Brain microvascular endothelial cell (primary cell): ENCODE measurements around the gene NLRC4.
"Not testable (repeated sequence)": the region's sequence is repeated elsewhere in the genome, so short reads cannot be mapped to it uniquely, and the experiment has no call there.

Source experiments
- DNase-seq: peaks from one replicate; pipeline ENCODE4 v3.0.0-alpha.2; 2020
- H3K27ac ChIP-seq: fragments of 250-450 bp; sonication (Bioruptor Pico); 2 replicates; pipeline ENCODE4 v1.5.1; 2020; ENCODE audit warnings: mild to moderate bottlenecking, moderate library complexity
- H3K27me3 ChIP-seq: fragments of 250-450 bp; sonication (Bioruptor Pico); replicated peaks from 2 replicates; pipeline ENCODE4 v1.5.1; 2020; ENCODE audit warnings: mild to moderate bottlenecking
- H3K36me3 ChIP-seq: fragments of 250-450 bp; sonication (Bioruptor Pico); replicated peaks from 2 replicates; pipeline ENCODE4 v1.5.1; 2020; ENCODE audit warnings: mild to moderate bottlenecking
- H3K4me3 ChIP-seq: 2 replicates; pipeline ENCODE4 v1.5.1; 2011; ENCODE audit warnings: low read depth, mild to moderate bottlenecking, control low read depth, low read length, moderate library complexity
- in situ Hi-C: cut with HindIII; loops from 2 replicates; pipeline ENCODE4 v1.10.0; 2017; ENCODE audit warnings: low sequenced_read_pairs, low pct_ligation_motif_present
- TF ChIP-seq, protein P1 (sequence below): IDR thresholded peaks from 2 replicates; pipeline ENCODE4 v1.5.1; 2011; ENCODE audit warnings: low read depth, mild to moderate bottlenecking, moderate library complexity, low read length, control low read depth, inconsistent platforms; ENCODE audit errors: missing control alignments

Gene NLRC4

DNA sequence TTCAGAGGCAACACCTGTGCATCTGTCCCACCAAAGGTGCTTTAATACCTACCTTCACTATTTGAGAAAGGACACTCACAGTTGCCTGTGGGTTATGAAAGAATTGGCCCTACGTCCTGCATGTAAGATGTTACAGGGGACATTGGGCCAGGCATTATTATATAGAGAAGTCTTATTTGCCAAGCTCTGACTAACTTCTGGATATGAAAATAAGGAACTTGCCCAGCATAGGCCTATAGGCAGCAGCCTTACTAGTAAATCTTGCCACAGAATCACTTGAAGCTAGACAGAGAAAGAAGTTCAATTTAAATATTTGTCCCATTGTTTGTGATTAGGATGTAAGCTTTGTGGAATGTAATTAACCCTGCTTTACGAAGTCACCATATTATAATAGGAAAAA lies 41.7 kb downstream of the NLRC4 start:
- Histone ChIP-seq H3K4me3 (no peak overlapping the region), H3K36me3 (peaks cover 23% of the 10 kb centered on the region), H3K27ac (no peak overlapping the region), H3K27me3 (no peaks in the 10 kb centered on the region)
- TF ChIP-seq, protein P1, sequence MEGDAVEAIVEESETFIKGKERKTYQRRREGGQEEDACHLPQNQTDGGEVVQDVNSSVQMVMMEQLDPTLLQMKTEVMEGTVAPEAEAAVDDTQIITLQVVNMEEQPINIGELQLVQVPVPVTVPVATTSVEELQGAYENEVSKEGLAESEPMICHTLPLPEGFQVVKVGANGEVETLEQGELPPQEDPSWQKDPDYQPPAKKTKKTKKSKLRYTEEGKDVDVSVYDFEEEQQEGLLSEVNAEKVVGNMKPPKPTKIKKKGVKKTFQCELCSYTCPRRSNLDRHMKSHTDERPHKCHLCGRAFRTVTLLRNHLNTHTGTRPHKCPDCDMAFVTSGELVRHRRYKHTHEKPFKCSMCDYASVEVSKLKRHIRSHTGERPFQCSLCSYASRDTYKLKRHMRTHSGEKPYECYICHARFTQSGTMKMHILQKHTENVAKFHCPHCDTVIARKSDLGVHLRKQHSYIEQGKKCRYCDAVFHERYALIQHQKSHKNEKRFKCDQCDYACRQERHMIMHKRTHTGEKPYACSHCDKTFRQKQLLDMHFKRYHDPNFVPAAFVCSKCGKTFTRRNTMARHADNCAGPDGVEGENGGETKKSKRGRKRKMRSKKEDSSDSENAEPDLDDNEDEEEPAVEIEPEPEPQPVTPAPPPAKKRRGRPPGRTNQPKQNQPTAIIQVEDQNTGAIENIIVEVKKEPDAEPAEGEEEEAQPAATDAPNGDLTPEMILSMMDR: no peak
- in situ Hi-C loops: no loop called here
- no peak for DNase-seq

DNA sequence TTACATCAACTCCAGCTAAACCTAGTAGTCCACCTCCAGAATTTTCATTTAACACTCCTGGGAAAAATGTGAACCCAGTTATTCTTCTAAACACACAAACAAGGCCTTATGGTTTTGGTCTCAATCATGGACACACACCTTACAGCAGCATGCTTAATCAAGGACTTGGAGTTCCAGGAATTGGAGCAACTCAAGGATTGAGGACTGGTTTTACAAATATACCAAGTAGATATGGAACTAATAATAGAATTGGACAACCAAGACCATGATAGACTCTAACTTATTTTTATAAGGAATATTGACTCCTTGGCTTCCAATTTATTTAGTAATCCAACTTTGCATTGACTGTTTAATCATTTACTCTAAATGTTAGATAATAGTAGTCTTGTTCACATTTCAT lies 44.2 kb downstream of the NLRC4 start:
- Histone ChIP-seq H3K27ac (no peak overlapping the region), H3K4me3 (no peak overlapping the region), H3K27me3 (no peaks in the 10 kb centered on the region), H3K36me3 (peaks cover 19% of the 10 kb centered on the region)
- TF ChIP-seq, protein P1: no peak
- DNase-seq: no peak
- in situ Hi-C loops: no loop called here

DNA sequence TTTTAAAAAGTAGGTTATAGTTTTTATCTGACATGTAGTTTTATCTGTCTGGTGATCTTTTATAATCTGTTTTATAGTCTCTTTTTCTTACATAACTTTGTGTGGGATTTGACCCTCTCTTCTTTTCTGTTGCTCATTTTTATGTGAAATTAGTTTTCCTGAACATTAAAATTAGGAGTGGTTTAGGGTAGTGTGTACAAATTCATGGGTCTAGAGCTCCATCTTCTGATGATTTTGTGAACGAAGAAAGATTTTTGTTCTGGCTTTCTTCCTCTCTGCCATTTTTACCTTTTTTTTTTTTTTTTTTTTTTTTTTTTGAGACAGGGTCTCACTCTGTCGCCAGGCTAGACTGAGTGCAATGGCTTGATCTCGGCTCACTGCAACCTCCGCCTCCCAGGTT lies 52.4 kb downstream of the NLRC4 start:
- H3K4me3 ChIP-seq: no peak overlapping the region
- in situ Hi-C loops: no loop called here
- no peak overlapping the region for H3K27ac ChIP-seq
- no peak for DNase-seq
- peaks cover 2% of the 10 kb centered on the region for H3K36me3 ChIP-seq
- TF ChIP-seq, protein P1: no peak
- H3K27me3 ChIP-seq: no peaks in the 10 kb centered on the region

DNA sequence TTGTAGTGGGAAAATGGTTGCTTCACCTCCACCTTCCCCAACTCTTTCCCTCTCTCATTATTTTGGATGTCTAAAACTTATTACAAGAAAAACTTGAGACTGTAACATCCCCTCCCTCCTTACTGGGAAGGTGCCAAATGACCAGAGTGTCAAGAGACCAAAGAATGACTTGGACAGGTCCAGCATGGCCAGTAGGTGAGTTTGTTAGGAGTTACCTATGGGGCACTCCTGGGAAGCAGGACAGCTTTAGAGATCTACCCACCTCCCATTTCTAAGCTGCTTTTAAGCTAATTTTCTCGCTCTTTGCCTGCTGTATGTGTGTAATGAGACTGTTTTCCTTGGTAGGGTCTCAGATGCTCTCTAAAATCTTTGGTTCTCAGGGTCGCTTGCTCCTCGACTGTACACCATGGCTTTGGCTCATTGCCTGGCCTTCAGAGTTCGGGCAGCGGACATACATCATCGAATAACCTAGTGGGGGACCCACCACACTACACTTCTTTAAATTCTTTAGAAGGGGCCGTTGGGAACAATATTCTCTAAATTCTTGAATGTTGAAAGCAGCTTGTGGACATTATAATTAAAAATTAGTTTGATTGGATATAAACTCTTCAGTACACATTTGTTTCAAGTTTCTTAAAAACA lies 53.8 kb downstream of the NLRC4 start:
- no peaks in the 10 kb centered on the region for H3K27me3 ChIP-seq
- no peak overlapping the region for H3K27ac ChIP-seq
- in situ Hi-C loops: no loop called here
- TF ChIP-seq, protein P1: no peak
- no peak for DNase-seq
- H3K4me3 ChIP-seq: no peak overlapping the region
- H3K36me3 ChIP-seq: peaks cover 2% of the 10 kb centered on the region

DNA sequence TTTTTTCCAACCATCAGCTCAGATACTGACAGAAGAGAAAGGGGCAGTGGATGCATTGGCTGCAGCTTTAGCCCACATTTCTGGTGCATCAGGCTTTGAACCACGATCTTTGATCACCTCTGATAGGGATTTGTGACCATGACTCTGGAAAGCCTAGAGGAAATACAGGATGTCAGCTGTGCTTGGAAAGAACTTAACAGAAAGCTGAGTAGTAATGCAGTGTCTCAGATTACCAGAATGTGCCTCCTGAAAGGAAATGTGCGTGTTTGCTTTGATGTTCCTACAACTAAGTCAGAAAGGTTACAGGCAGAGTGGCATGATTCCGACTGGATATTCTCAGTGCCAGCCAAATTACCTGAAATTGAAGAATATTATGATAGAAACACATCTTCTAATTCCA lies 61.3 kb downstream of the NLRC4 start:
- H3K27ac ChIP-seq, DNase-seq, H3K4me3 ChIP-seq, H3K27me3 ChIP-seq, in situ Hi-C loops: not testable (repeated sequence)
- H3K36me3 ChIP-seq: peaks cover 17% of the 10 kb centered on the region

DNA sequence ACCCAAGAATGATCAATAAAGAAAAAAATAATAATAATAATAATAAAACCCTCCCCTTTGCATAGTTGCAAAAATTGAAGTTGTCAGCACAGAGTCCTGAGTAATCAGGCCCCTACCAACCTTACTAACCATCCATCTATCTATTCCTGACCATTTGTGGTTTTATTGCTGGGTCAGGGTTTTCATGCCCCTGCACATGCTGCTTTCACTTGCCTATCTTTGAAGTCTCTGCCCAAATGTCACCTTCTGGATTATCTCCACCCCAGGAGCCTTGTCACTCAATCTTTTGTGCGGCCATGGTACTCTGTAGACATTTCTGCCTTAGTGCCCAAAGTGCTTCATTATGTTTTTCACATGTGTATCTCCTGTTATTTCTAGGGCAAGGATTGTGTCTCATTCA lies 63.9 kb downstream of the NLRC4 start:
- H3K27ac ChIP-seq: no peak overlapping the region
- H3K36me3 ChIP-seq: peaks cover 25% of the 10 kb centered on the region
- DNase-seq: no peak
- in situ Hi-C loops: no loop called here
- no peak overlapping the region for H3K4me3 ChIP-seq
- TF ChIP-seq, protein P1: no peak
- H3K27me3 ChIP-seq: no peaks in the 10 kb centered on the region
